CD4-positive, alpha-beta T cell treated with Interferon alpha-2 for 1 hour (primary cell): ENCODE data around the gene TRAF3IP3.
"Not testable (repeated sequence)": the region's sequence is repeated elsewhere in the genome, so short reads cannot be mapped to it uniquely, and the experiment has no call there.

Experiments
- DNase-seq, 2 donors: peaks; one replicate each; pipeline ENCODE4 v3.0.0-alpha.2; 2020 to 2022

Gene TRAF3IP3

GRCh38 chr1:209769171-209769904, 13.5 kb downstream of the TRAF3IP3 start:
- DNase-seq = peak; percentile 58 to 77

GRCh38 chr1:209769971-209770370, 14.1 kb downstream of the TRAF3IP3 start:
- DNase-seq = no peak

- no peak for DNase-seq
Observed at GRCh38 chr1:209770636-209771415, 15.0 kb downstream of the TRAF3IP3 start.

- DNase-seq = no peak
Observed at GRCh38 chr1:209772126-209772525, 16.3 kb downstream of the TRAF3IP3 start.

- DNase-seq = no peak
Observed at GRCh38 chr1:209774592-209774991, 18.7 kb downstream of the TRAF3IP3 start.

- DNase-seq = no peak
Observed at GRCh38 chr1:209775678-209776077, 19.8 kb downstream of the TRAF3IP3 start.

GRCh38 chr1:209777587-209777986, 21.7 kb downstream of the TRAF3IP3 start:
- DNase-seq = no peak

GRCh38 chr1:209778102-209778501, 22.2 kb downstream of the TRAF3IP3 start:
- DNase-seq = no peak

- DNase-seq = no peak
Observed at GRCh38 chr1:209780268-209780667, 24.4 kb downstream of the TRAF3IP3 start.

- DNase-seq = no peak
Observed at GRCh38 chr1:209783386-209783785, 27.5 kb downstream of the TRAF3IP3 start.

GRCh38 chr1:209784265-209785169, 28.7 kb downstream of the TRAF3IP3 start, which contains the start of gene C1orf74:
C1orf74 (minus strand) TSS chr1:209784559; CDS start chr1:209783634, 925 bp downstream.
- peak; percentile 98 for DNase-seq

GRCh38 chr1:209785592-209785991, 29.7 kb downstream of the TRAF3IP3 start:
- DNase-seq = no peak

GRCh38 chr1:209786146-209786545, 30.3 kb downstream of the TRAF3IP3 start:
- DNase-seq = no peak

GRCh38 chr1:209787551-209787950, 31.7 kb downstream of the TRAF3IP3 start:
- no peak for DNase-seq

GRCh38 chr1:209789245-209789644, 33.4 kb downstream of the TRAF3IP3 start:
- no peak for DNase-seq

GRCh38 chr1:209790286-209791193, 34.7 kb downstream of the TRAF3IP3 start:
- DNase-seq = no peak

- no peak for DNase-seq
Observed at GRCh38 chr1:209791920-209792319, 36.1 kb downstream of the TRAF3IP3 start.

- DNase-seq = not testable (repeated sequence)
Observed at GRCh38 chr1:209793711-209794110, 37.9 kb downstream of the TRAF3IP3 start.

GRCh38 chr1:209797978-209798639, 42.3 kb downstream of the TRAF3IP3 start:
- DNase-seq = no peak

GRCh38 chr1:209800984-209801834, 45.4 kb downstream of the TRAF3IP3 start:
- DNase-seq = no peak
